Measurements from ENCODE around the gene MTHFSD.

The MTHFSD gene

GRCh38 chr16:86514481-86515376 is 40.3 kb downstream of the MTHFSD start:
- DNase-seq (ENCODE audit: low spot score) (no peak), FAIRE-seq (no peak)

- FAIRE-seq, result no peak
- DNase-seq (ENCODE audit: low spot score), result no peak
These were observed 41.4 kb downstream of the MTHFSD start for GRCh38 chr16:86513471-86514277.

GRCh38 chr16:86512860-86513470 is 42.1 kb downstream of the MTHFSD start:
- DNase-seq (ENCODE audit: low spot score) (no peak), FAIRE-seq (no peak)

GRCh38 chr16:86512301-86512859 is 42.7 kb downstream of the MTHFSD start:
- FAIRE-seq (no peak), DNase-seq (ENCODE audit: low spot score) (no peak)

GRCh38 chr16:86511317-86512161 is 43.5 kb downstream of the MTHFSD start:
- FAIRE-seq (no peak), DNase-seq (ENCODE audit: low spot score) (no peak)

- peak; percentile 32 for FAIRE-seq
- no peak for DNase-seq (ENCODE audit: low spot score)
These were observed 44.4 kb downstream of the MTHFSD start, which contains the start of gene FOXF1 for GRCh38 chr16:86510465-86511261. Gene FOXF1, plus strand, starts transcription at chr16:86510527. Its CDS starts 43 bp downstream, at chr16:86510570.

- DNase-seq (ENCODE audit: low spot score), result peak; percentile 86
- no peak for FAIRE-seq
These were observed 45.1 kb downstream of the MTHFSD start for GRCh38 chr16:86509759-86510464.

GRCh38 chr16:86508947-86509758 is 45.9 kb downstream of the MTHFSD start:
- DNase-seq (ENCODE audit: low spot score) (no peak), FAIRE-seq (peak; percentile 68)

GRCh38 chr16:86508028-86508946 is 46.7 kb downstream of the MTHFSD start:
- FAIRE-seq, result no peak
- DNase-seq (ENCODE audit: low spot score), result no peak

GRCh38 chr16:86507173-86508027 is 47.6 kb downstream of the MTHFSD start:
- FAIRE-seq, result no peak
- DNase-seq (ENCODE audit: low spot score), result no peak

- no peak for FAIRE-seq
- no peak for DNase-seq (ENCODE audit: low spot score)
These were observed 48.9 kb downstream of the MTHFSD start for GRCh38 chr16:86505899-86506864.

GRCh38 chr16:86505185-86505898 is 49.7 kb downstream of the MTHFSD start:
- FAIRE-seq, result no peak

GRCh38 chr16:86504315-86505184 is 50.5 kb downstream of the MTHFSD start:
- DNase-seq (ENCODE audit: low spot score) (no peak), FAIRE-seq (no peak)

More at GRCh38 chr16:86505185-86505898, 49.7 kb downstream of the MTHFSD start:
- no peak for DNase-seq (ENCODE audit: low spot score)
